Stimulated activated CD4-positive, alpha-beta T cell treated with anti-CD3 and anti-CD28 coated beads, Interleukin-4, amount 100 ng/mL, for 48 hours (primary cell): ENCODE results near the gene ETS1.

Experiments
- DNase-seq, 2 donors: peaks; one replicate each; pipeline ENCODE4 v3.0.0-alpha.2; 2020; ENCODE audit warnings: low read depth in 2 of 2

ETS1 gene

GRCh38 chr11:128500493-128500892 lies 86.9 kb downstream of the ETS1 start:
- no peak for DNase-seq

- no peak for DNase-seq
Observed at GRCh38 chr11:128499613-128500253, 87.6 kb downstream of the ETS1 start.

- no peak for DNase-seq
Observed at GRCh38 chr11:128498721-128499245, 88.6 kb downstream of the ETS1 start.

- no peak for DNase-seq
Observed at GRCh38 chr11:128497776-128498095, 89.6 kb downstream of the ETS1 start.

GRCh38 chr11:128497061-128497775 lies 90.1 kb downstream of the ETS1 start:
- no peak for DNase-seq

- DNase-seq, result no peak
Observed at GRCh38 chr11:128496692-128497060, 90.7 kb downstream of the ETS1 start.

- no peak for DNase-seq
Observed at GRCh38 chr11:128496249-128496648, 91.1 kb downstream of the ETS1 start.

- DNase-seq, result no peak
Observed at GRCh38 chr11:128494418-128495332, 92.7 kb downstream of the ETS1 start.

GRCh38 chr11:128493570-128493965 lies 93.8 kb downstream of the ETS1 start:
- no peak for DNase-seq

- no peak for DNase-seq
Observed at GRCh38 chr11:128492903-128493569, 94.3 kb downstream of the ETS1 start.

GRCh38 chr11:128492461-128492860 lies 94.9 kb downstream of the ETS1 start:
- DNase-seq, result no peak

GRCh38 chr11:128491195-128491936 lies 96.0 kb downstream of the ETS1 start:
- DNase-seq, result no peak

- DNase-seq, result no peak
Observed at GRCh38 chr11:128490092-128490491, 97.3 kb downstream of the ETS1 start.

GRCh38 chr11:128488471-128488870 lies 98.9 kb downstream of the ETS1 start:
- no peak for DNase-seq

- DNase-seq, result no peak
Observed at GRCh38 chr11:128487978-128488377, 99.4 kb downstream of the ETS1 start.

- DNase-seq, result no peak
Observed at GRCh38 chr11:128484172-128484571, 103.2 kb downstream of the ETS1 start.

- no peak for DNase-seq
Observed at GRCh38 chr11:128483211-128483788, 104.1 kb downstream of the ETS1 start.

GRCh38 chr11:128482512-128483191 lies 104.7 kb downstream of the ETS1 start:
- no peak for DNase-seq

GRCh38 chr11:128482092-128482491 lies 105.3 kb downstream of the ETS1 start:
- DNase-seq, result no peak

- no peak for DNase-seq
Observed at GRCh38 chr11:128481135-128481534, 106.2 kb downstream of the ETS1 start.
